RPMI7951 (cell line): Measurements from ENCODE around the gene ZNF536. TPM values are rescaled to one million over a fixed set of nuclear protein-coding genes. Genes with fewer than 3 reads are reported as not detected.

Experiments used
- DNase-seq: peaks from one replicate; pipeline ENCODE4 v3.0.0-alpha.2; 2012; ENCODE audit warnings: low read depth
- total RNA-seq: library from RNA; depleted of rRNA; stranded (reverse); fragments of >200 nt; shearing (Covaris generic); gene quantifications from 2 replicates; pipeline ENCODE4 v1.2.3, GENCODE V29; 2014

The ZNF536 gene
- total RNA-seq, 1 experiment from 2014 or later: 0.12 TPM

GRCh38 chr19:30606114-30607050, 234.2 kb downstream of the ZNF536 start:
- no peak for DNase-seq
